GM12891 (cell line): Measurements from ENCODE around the gene OTULIN.

Experiments
- POLR2A ChIP-seq: IDR thresholded peaks from 2 replicates; pipeline ENCODE4 v1.6.1; 2011; ENCODE audit warnings: low read depth, low read length, control low read depth
- POLR2AphosphoS5 ChIP-seq: IDR thresholded peaks from 2 replicates; pipeline ENCODE4 v1.6.1; 2011; ENCODE audit warnings: low read depth, low read length, control low read depth
- TAF1 ChIP-seq: IDR thresholded peaks from 2 replicates; pipeline ENCODE4 v1.6.1; 2011; ENCODE audit warnings: low read depth, low read length, control low read depth

- no peak for TF ChIP-seq POLR2A
- TF ChIP-seq TAF1: no peak
- no peak for TF ChIP-seq POLR2AphosphoS5
These were observed 66.4 kb downstream of the OTULIN start for GRCh38 chr5:14730881-14731280.
